ENCODE results near the gene TMEM248.

Gene TMEM248

DNA sequence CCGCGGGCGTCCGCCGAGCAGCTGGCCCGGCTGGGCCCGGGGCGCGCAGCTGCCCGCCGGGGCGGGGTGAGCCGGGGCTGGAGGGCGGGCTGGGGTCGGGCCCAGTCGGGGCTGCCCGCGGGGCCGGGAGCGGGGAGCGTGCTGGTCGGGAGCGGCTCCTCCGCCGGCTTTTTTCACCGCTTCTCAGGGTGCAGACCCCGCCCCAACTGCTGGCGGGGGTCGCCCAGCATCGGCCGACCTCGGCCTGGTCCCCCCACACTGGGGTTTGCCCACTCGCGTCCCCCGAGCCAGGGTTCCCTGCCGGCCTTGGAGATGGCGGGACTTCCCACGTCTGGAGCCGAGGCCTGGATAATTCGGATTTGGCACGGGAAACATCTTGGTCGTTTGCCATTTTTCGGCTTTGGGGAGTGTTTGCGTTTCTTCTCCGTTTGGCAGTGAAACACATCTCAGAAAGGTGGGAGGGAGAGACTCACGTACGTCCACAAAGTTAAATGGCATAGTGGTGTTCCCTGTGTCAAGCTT, 432 bp downstream of the TMEM248 start:
- peak overlapping the region; percentile 87 to 96 for H3K9ac ChIP-seq (ENCODE audit: low read depth in 1 of 2, low read length in 2 of 2)
- peaks cover 7 to 18% of the 10 kb centered on the region in 2 donors for H3K4me1 ChIP-seq (ENCODE audit: control insufficient read depth in 1 of 2, insufficient read depth in 2 of 2, low read length in 2 of 2)
- peak overlapping the region; percentile 67 for H3K27ac ChIP-seq (ENCODE audit: low read depth, low read length)
- peak overlapping the region; percentile 88 to 98 for H3K4me3 ChIP-seq (ENCODE audit: low read depth in 1 of 2, low read length in 2 of 2)
- H3K36me3 ChIP-seq (ENCODE audit: control insufficient read depth in 1 of 2, insufficient read depth in 2 of 2, low read length in 2 of 2), result peaks cover 0 to 5% of the 10 kb centered on the region in 2 donors
- H3K9me3 ChIP-seq (ENCODE audit: control insufficient read depth in 1 of 2, low read length in 2 of 2), result no peaks in the 10 kb centered on the region
- no peaks in the 10 kb centered on the region for H3K27me3 ChIP-seq (ENCODE audit: control insufficient read depth in 1 of 2, insufficient read depth in 2 of 2, low read length in 2 of 2)

DNA sequence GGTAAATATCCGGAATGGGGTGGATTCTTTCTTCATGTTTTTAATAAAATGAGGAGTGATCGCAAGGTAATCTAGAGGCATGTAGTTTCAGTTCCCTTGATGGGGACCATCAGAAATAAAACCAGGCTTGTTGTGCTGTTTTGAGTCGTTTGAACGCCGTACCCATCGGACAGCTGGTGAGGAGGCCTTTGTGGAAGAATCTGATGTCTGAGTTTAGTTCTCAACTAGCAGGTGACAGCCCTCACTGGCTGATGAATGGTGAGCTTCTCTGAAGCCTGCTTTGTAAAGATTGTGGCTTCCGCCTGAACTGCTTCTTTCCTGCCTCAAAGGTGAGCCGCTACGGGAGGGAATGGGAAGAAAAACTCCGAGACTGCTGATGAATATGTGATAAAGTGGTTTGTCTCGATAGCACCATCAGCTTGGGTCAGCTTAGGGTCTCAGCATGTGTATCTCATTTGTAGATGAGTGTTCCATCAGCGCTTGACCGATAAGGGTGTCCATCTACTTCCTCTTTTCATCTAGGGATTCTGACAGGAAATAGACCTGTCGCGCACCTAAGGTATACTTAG, 977 bp downstream of the TMEM248 start:
- Histone ChIP-seq H3K9me3 (ENCODE audit: control insufficient read depth in 1 of 2, low read length in 2 of 2) (no peaks in the 10 kb centered on the region), H3K4me1 (ENCODE audit: control insufficient read depth in 1 of 2, insufficient read depth in 2 of 2, low read length in 2 of 2) (peaks cover 11 to 18% of the 10 kb centered on the region in 2 donors), H3K27ac (ENCODE audit: low read depth, low read length) (peak overlapping the region; percentile 67), H3K36me3 (ENCODE audit: control insufficient read depth in 1 of 2, insufficient read depth in 2 of 2, low read length in 2 of 2) (peaks cover 0 to 5% of the 10 kb centered on the region in 2 donors), H3K9ac (ENCODE audit: low read depth in 1 of 2, low read length in 2 of 2) (peak overlapping the region; percentile 87 to 96), H3K27me3 (ENCODE audit: control insufficient read depth in 1 of 2, insufficient read depth in 2 of 2, low read length in 2 of 2) (no peaks in the 10 kb centered on the region), H3K4me3 (ENCODE audit: low read depth in 1 of 2, low read length in 2 of 2) (peak overlapping the region; percentile 88 to 98)

DNA sequence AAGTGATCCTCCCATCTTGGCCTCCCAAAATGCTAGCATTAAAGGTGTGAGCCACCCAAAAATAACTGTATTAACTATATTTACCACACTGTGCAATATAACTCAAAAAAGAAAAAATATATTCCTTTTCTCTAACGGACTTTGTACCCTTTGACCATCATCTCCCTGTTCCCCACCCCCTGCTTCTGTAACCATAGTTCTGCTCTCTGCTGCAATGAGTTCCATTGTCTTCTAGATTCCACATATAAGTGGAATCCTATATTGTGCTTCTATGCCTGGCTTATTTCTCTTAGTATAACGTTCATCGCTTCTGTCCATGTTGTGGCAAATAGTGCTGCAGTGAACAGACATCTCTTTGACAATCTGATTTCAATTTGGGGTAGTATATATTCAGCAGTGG, 4.2 kb downstream of the TMEM248 start:
- Histone ChIP-seq H3K9ac (ENCODE audit: low read depth in 1 of 2, low read length in 2 of 2) (no peak overlapping the region), H3K4me3 (ENCODE audit: low read depth in 1 of 2, low read length in 2 of 2) (no peak overlapping the region), H3K9me3 (ENCODE audit: control insufficient read depth in 1 of 2, low read length in 2 of 2) (no peaks in the 10 kb centered on the region), H3K27ac (ENCODE audit: low read depth, low read length) (no peak overlapping the region), H3K27me3 (ENCODE audit: control insufficient read depth in 1 of 2, insufficient read depth in 2 of 2, low read length in 2 of 2) (no peaks in the 10 kb centered on the region), H3K36me3 (ENCODE audit: control insufficient read depth in 1 of 2, insufficient read depth in 2 of 2, low read length in 2 of 2) (peaks cover 4 to 10% of the 10 kb centered on the region in 2 donors), H3K4me1 (ENCODE audit: control insufficient read depth in 1 of 2, insufficient read depth in 2 of 2, low read length in 2 of 2) (peaks cover 8 to 17% of the 10 kb centered on the region in 2 donors)

GRCh38 chr7:66927348-66927948, 6.4 kb downstream of the TMEM248 start:
- H3K27me3 ChIP-seq (ENCODE audit: control insufficient read depth in 1 of 2, insufficient read depth in 2 of 2, low read length in 2 of 2), result no peaks in the 10 kb centered on the region
- H3K36me3 ChIP-seq (ENCODE audit: control insufficient read depth in 1 of 2, insufficient read depth in 2 of 2, low read length in 2 of 2), result peaks cover 10% of the 10 kb centered on the region in 2 donors
- H3K9ac ChIP-seq (ENCODE audit: low read depth in 1 of 2, low read length in 2 of 2), result no peak overlapping the region
- no peak overlapping the region for H3K4me3 ChIP-seq (ENCODE audit: low read depth in 1 of 2, low read length in 2 of 2)
- H3K4me1 ChIP-seq (ENCODE audit: control insufficient read depth in 1 of 2, insufficient read depth in 2 of 2, low read length in 2 of 2), result peaks cover 7 to 12% of the 10 kb centered on the region in 2 donors
- H3K9me3 ChIP-seq (ENCODE audit: control insufficient read depth in 1 of 2, low read length in 2 of 2), result no peaks in the 10 kb centered on the region
- no peak overlapping the region for H3K27ac ChIP-seq (ENCODE audit: low read depth, low read length)

- Histone ChIP-seq H3K9me3 (ENCODE audit: control insufficient read depth in 1 of 2, low read length in 2 of 2) (no peaks in the 10 kb centered on the region), H3K27ac (ENCODE audit: low read depth, low read length) (no peak overlapping the region), H3K36me3 (ENCODE audit: control insufficient read depth in 1 of 2, insufficient read depth in 2 of 2, low read length in 2 of 2) (peaks cover 10% of the 10 kb centered on the region in 2 donors), H3K9ac (ENCODE audit: low read depth in 1 of 2, low read length in 2 of 2) (no peak overlapping the region), H3K4me3 (ENCODE audit: low read depth in 1 of 2, low read length in 2 of 2) (no peak overlapping the region), H3K27me3 (ENCODE audit: control insufficient read depth in 1 of 2, insufficient read depth in 2 of 2, low read length in 2 of 2) (no peaks in the 10 kb centered on the region), H3K4me1 (ENCODE audit: control insufficient read depth in 1 of 2, insufficient read depth in 2 of 2, low read length in 2 of 2) (peaks cover 5 to 9% of the 10 kb centered on the region in 2 donors)
Measured at GRCh38 chr7:66928388-66928787, 7.4 kb downstream of the TMEM248 start.

GRCh38 chr7:66929165-66929564, 8.1 kb downstream of the TMEM248 start:
- H3K4me3 ChIP-seq (ENCODE audit: low read depth in 1 of 2, low read length in 2 of 2), result no peak overlapping the region
- no peaks in the 10 kb centered on the region for H3K27me3 ChIP-seq (ENCODE audit: control insufficient read depth in 1 of 2, insufficient read depth in 2 of 2, low read length in 2 of 2)
- no peak overlapping the region for H3K9ac ChIP-seq (ENCODE audit: low read depth in 1 of 2, low read length in 2 of 2)
- no peaks in the 10 kb centered on the region for H3K9me3 ChIP-seq (ENCODE audit: control insufficient read depth in 1 of 2, low read length in 2 of 2)
- H3K27ac ChIP-seq (ENCODE audit: low read depth, low read length), result no peak overlapping the region
- H3K36me3 ChIP-seq (ENCODE audit: control insufficient read depth in 1 of 2, insufficient read depth in 2 of 2, low read length in 2 of 2), result peaks cover 10% of the 10 kb centered on the region in 2 donors
- peaks cover 4 to 7% of the 10 kb centered on the region in 2 donors for H3K4me1 ChIP-seq (ENCODE audit: control insufficient read depth in 1 of 2, insufficient read depth in 2 of 2, low read length in 2 of 2)

DNA sequence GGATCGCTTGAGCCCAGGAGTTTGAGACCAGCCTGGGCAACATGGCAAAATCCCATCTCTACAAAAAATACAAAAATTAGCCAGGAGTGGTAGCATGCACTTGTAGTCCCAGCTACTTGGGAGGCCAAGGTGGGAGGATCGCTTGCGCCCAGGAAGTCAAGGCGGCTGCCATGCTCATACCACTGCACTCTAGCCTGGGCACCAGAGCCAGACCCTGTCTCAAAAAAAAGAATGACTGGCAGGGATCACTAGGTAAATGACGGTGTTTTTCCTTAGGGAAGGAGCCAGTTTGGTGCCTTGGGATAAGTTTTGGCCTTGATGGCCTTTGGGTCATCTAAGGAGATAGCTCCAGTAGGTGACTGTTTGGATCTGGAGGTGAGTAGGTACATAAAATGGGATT, 8.9 kb downstream of the TMEM248 start:
- Histone ChIP-seq H3K4me3 (ENCODE audit: low read depth in 1 of 2, low read length in 2 of 2) (no peak overlapping the region), H3K36me3 (ENCODE audit: control insufficient read depth in 1 of 2, insufficient read depth in 2 of 2, low read length in 2 of 2) (peaks cover 10% of the 10 kb centered on the region in 2 donors), H3K27me3 (ENCODE audit: control insufficient read depth in 1 of 2, insufficient read depth in 2 of 2, low read length in 2 of 2) (no peaks in the 10 kb centered on the region), H3K9ac (ENCODE audit: low read depth in 1 of 2, low read length in 2 of 2) (no peak overlapping the region), H3K27ac (ENCODE audit: low read depth, low read length) (no peak overlapping the region), H3K9me3 (ENCODE audit: control insufficient read depth in 1 of 2, low read length in 2 of 2) (no peaks in the 10 kb centered on the region), H3K4me1 (ENCODE audit: control insufficient read depth in 1 of 2, insufficient read depth in 2 of 2, low read length in 2 of 2) (peaks cover 4 to 7% of the 10 kb centered on the region in 2 donors)

DNA sequence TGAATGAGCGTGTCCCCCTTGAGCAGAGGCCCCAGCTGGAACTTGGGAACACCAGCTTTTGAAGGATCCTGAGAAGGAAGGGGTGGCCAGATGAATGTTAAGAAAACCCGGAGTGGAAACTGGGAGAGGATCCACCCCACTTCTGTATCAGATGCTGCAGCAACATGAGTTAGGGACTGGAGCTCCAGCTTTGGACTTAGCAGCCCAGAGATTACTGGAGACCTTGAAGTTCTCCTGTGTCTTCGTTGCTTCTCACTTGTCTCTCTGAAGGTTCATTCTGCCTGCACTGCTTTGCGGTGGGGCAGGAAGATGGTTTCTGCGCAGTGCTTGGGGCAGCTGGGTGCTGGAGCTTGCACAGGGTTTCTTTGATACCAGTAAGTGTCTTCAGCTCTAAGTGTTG, 9.3 kb downstream of the TMEM248 start:
- Histone ChIP-seq H3K9me3 (ENCODE audit: control insufficient read depth in 1 of 2, low read length in 2 of 2) (no peaks in the 10 kb centered on the region), H3K27ac (ENCODE audit: low read depth, low read length) (no peak overlapping the region), H3K36me3 (ENCODE audit: control insufficient read depth in 1 of 2, insufficient read depth in 2 of 2, low read length in 2 of 2) (peaks cover 6 to 10% of the 10 kb centered on the region in 2 donors), H3K9ac (ENCODE audit: low read depth in 1 of 2, low read length in 2 of 2) (no peak overlapping the region), H3K4me3 (ENCODE audit: low read depth in 1 of 2, low read length in 2 of 2) (no peak overlapping the region), H3K27me3 (ENCODE audit: control insufficient read depth in 1 of 2, insufficient read depth in 2 of 2, low read length in 2 of 2) (no peaks in the 10 kb centered on the region), H3K4me1 (ENCODE audit: control insufficient read depth in 1 of 2, insufficient read depth in 2 of 2, low read length in 2 of 2) (peaks cover 4 to 7% of the 10 kb centered on the region in 2 donors)

DNA sequence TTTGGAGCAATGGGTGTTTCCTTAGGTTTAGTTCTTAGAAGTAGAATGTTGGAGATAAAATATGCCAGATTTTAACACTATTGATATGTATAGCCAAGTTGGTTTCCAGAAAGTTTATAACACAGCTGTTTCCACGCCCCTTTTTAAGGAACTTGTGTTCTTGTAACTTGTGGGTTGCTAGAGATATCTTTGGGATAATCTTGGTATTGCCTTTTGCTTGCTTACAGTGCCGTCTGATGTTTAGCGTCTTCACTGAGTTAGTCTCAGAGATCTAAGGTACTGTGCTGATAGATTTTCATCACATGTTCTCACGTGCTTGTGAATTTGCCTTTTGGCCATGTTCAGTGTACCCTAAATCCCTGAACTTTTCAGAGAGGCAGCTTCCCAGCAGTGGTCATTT, 12.4 kb downstream of the TMEM248 start:
- H3K9ac ChIP-seq (ENCODE audit: low read depth in 1 of 2, low read length in 2 of 2), result no peak overlapping the region
- H3K4me1 ChIP-seq (ENCODE audit: control insufficient read depth in 1 of 2, insufficient read depth in 2 of 2, low read length in 2 of 2), result peaks cover 0 to 7% of the 10 kb centered on the region in 2 donors
- H3K36me3 ChIP-seq (ENCODE audit: control insufficient read depth in 1 of 2, insufficient read depth in 2 of 2, low read length in 2 of 2), result peaks cover 5 to 10% of the 10 kb centered on the region in 2 donors
- H3K27ac ChIP-seq (ENCODE audit: low read depth, low read length), result no peak overlapping the region
- H3K4me3 ChIP-seq (ENCODE audit: low read depth in 1 of 2, low read length in 2 of 2), result no peak overlapping the region
- no peaks in the 10 kb centered on the region for H3K9me3 ChIP-seq (ENCODE audit: control insufficient read depth in 1 of 2, low read length in 2 of 2)
- no peaks in the 10 kb centered on the region for H3K27me3 ChIP-seq (ENCODE audit: control insufficient read depth in 1 of 2, insufficient read depth in 2 of 2, low read length in 2 of 2)

DNA sequence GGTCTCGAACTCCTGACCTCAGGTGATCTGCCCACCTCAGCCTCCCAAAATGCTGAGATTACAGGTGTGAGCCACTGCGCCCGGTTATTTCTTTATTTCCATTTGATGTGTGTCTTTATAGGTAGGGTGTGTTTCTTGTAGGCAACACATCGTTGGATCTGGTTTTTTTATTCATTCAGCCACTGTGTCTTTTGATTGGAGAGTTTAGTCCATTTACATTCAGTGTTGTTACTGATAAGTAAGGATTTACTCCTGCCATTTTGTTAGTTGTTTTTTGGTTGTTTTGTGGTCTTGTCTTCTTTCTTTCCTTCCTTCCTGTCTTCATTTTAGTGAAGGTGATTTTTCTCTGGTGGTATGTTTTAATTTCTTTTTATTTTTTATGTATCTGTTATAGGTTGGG, 16.9 kb downstream of the TMEM248 start:
- no peak overlapping the region for H3K9ac ChIP-seq (ENCODE audit: low read depth in 1 of 2, low read length in 2 of 2)
- H3K9me3 ChIP-seq (ENCODE audit: control insufficient read depth in 1 of 2, low read length in 2 of 2), result no peaks in the 10 kb centered on the region
- H3K4me3 ChIP-seq (ENCODE audit: low read depth in 1 of 2, low read length in 2 of 2), result no peak overlapping the region
- peaks cover 0 to 6% of the 10 kb centered on the region in 2 donors for H3K4me1 ChIP-seq (ENCODE audit: control insufficient read depth in 1 of 2, insufficient read depth in 2 of 2, low read length in 2 of 2)
- no peak overlapping the region for H3K27ac ChIP-seq (ENCODE audit: low read depth, low read length)
- peaks cover 9 to 13% of the 10 kb centered on the region in 2 donors for H3K36me3 ChIP-seq (ENCODE audit: control insufficient read depth in 1 of 2, insufficient read depth in 2 of 2, low read length in 2 of 2)
- no peaks in the 10 kb centered on the region for H3K27me3 ChIP-seq (ENCODE audit: control insufficient read depth in 1 of 2, insufficient read depth in 2 of 2, low read length in 2 of 2)
